AG09319 (cell line): ENCODE measurements around the gene DIS3L.
"Not testable (repeated sequence)": the region's sequence is repeated elsewhere in the genome, so short reads cannot be mapped to it uniquely, and the experiment has no call there.

ENCODE experiments used
- DNase-seq: peaks from one replicate; pipeline ENCODE4 v3.0.0-alpha.2; 2010; ENCODE audit warnings: low read depth; ENCODE audit errors: extremely low read depth
- CTCF ChIP-seq: IDR thresholded peaks from 2 replicates; pipeline ENCODE4 v1.5.1; 2011; ENCODE audit warnings: low read depth, mild to moderate bottlenecking, inconsistent platforms, low read length, moderate library complexity

Gene DIS3L

GRCh38 chr15:66253418-66254088, 39.8 kb upstream of the DIS3L start, which contains the start of gene MEGF11:
MEGF11 (minus strand) TSS chr15:66253750; CDS start chr15:66128403, 125,347 bp downstream.
- no peak for TF ChIP-seq CTCF
- DNase-seq = no peak

- TF ChIP-seq CTCF = no peak
- DNase-seq = no peak
These were observed 39.0 kb upstream of the DIS3L start for GRCh38 chr15:66254089-66254950.

GRCh38 chr15:66254951-66255676, 38.3 kb upstream of the DIS3L start:
- TF ChIP-seq CTCF = no peak
- no peak for DNase-seq

GRCh38 chr15:66256692-66257091, 36.7 kb upstream of the DIS3L start:
- DNase-seq = no peak
- no peak for TF ChIP-seq CTCF

GRCh38 chr15:66261056-66261455, 32.3 kb upstream of the DIS3L start:
- TF ChIP-seq CTCF = no peak
- DNase-seq = no peak

GRCh38 chr15:66262837-66263236, 30.5 kb upstream of the DIS3L start:
- not testable (repeated sequence) for DNase-seq

- DNase-seq = no peak
- TF ChIP-seq CTCF = no peak
These were observed 28.4 kb upstream of the DIS3L start for GRCh38 chr15:66264859-66265513.
